ENCODE measurements around the gene ZCWPW2.

The ZCWPW2 gene

DNA sequence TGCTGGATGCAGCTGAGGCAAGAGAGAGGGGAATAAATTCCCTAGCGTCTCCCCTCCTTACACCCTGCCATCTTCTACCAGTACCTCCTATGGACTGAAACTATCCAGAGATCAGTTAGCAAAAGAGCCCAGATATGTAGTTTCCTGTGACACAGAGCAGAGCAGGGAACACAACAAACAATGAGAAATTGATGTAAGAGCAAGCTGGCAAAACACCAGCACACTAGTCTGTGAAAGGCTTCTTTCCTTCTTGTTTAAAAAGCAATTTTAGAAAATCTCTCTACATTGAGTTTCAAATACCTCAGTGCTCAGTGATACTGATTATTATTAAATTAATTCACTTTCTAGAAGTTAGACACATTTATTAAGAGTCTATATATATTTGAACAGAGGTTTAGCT lies 215.7 kb downstream of the ZCWPW2 start:
- H3K9me3 Mint-ChIP-seq: peaks cover 0 to 4% of the 10 kb centered on the region in 2 donors
- H3K4me3 Mint-ChIP-seq: no peak overlapping the region
- no peak overlapping the region for H3K27ac Mint-ChIP-seq
- no peaks in the 10 kb centered on the region for H3K36me3 Mint-ChIP-seq (ENCODE audit: insufficient read depth)
- ATAC-seq (replicated peaks) (no peak), DNase-seq (no peak)
- no peaks in the 10 kb centered on the region for H3K4me1 Mint-ChIP-seq (ENCODE audit: low read depth in 2 of 2)
- H3K27me3 Mint-ChIP-seq: peaks cover 5 to 10% of the 10 kb centered on the region in 2 donors

DNA sequence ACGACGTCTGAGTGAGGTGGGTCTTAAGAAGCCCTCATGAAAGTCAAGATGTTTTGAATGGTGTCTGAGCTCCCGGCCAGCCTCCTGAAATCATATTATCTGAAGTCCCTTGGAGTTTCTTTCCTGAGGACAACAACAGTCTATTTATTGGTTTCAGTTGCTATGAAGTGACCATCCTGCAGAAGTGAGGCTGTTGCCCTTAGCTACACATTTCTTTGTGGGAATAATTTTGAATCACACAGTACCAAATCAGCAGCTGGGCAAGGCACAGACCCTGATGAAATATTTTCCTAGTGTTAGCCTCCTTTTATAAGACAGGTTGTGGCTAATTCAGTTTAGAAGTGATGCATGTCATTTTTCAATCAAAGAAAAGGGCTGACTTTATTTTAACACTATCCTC lies 220.8 kb downstream of the ZCWPW2 start:
- H3K4me1 Mint-ChIP-seq (ENCODE audit: low read depth in 2 of 2): no peaks in the 10 kb centered on the region
- H3K27me3 Mint-ChIP-seq: peaks cover 18 to 22% of the 10 kb centered on the region in 2 donors
- no peak for ATAC-seq (replicated peaks)
- peaks cover 0 to 4% of the 10 kb centered on the region in 2 donors for H3K9me3 Mint-ChIP-seq
- H3K27ac Mint-ChIP-seq: no peak overlapping the region
- DNase-seq: no peak
- no peak overlapping the region for H3K4me3 Mint-ChIP-seq
- no peaks in the 10 kb centered on the region for H3K36me3 Mint-ChIP-seq (ENCODE audit: insufficient read depth)

DNA sequence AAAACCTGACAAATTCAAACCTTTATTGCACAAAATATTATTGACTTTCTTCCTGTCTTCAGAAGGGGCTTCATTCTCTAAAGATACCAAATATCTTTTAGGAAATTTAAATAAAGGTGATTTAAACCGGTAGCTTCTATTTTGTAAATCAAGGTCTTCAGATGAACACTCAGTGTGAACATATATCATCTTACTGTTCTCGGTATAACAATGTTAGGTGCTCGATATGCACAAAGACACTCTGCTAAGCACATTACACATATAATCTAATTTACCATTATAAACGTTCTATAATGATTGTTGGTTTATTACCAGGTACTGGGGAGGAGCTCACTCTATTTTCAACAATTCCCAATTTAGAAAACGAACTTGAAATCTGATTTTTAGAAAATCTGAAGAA lies 225.5 kb downstream of the ZCWPW2 start:
- Mint-ChIP-seq H3K9me3 (no peaks in the 10 kb centered on the region), H3K4me3 (no peak overlapping the region), H3K27me3 (peaks cover 49 to 56% of the 10 kb centered on the region in 2 donors), H3K36me3 (ENCODE audit: insufficient read depth) (no peaks in the 10 kb centered on the region), H3K27ac (no peak overlapping the region), H3K4me1 (ENCODE audit: low read depth in 2 of 2) (peaks cover 4 to 5% of the 10 kb centered on the region in 2 donors)
- DNase-seq (no peak), ATAC-seq (replicated peaks) (no peak)

DNA sequence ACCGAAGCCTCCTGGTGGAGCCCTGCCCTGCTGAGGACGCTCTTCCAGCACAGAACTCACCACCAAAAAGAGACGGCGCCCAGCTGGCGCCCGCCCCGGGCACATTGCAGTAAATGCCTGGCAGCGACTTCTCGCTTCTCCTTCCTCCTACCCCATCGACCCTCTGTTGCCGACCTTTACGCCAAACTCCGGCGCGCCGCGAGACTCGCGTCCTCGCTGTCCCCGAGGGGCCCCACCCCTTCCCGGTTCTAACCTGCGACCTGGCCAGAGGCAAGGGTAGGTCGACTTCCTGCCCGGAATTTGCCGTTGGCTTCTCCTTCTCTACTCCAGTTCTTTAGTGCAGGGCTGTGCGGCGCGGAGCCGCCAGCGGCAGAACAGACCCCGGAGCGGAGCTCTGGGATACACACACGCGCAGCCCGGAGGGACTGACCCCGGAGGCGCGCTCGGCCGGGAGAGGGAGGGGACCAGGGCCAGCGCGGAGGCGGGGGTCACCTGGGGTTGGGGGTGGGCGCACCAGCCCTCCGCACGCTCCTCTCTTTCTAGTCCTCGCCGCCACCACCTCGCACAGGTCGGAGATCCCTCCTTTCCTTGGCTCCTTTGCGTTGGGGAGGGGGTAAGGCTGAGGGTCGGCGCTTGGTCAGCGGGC lies 226.7 kb downstream of the ZCWPW2 start:
- DNase-seq (no peak), ATAC-seq (replicated peaks) (no peak)
- Mint-ChIP-seq H3K4me3 (no peak overlapping the region), H3K27ac (no peak overlapping the region), H3K36me3 (ENCODE audit: insufficient read depth) (no peaks in the 10 kb centered on the region), H3K4me1 (ENCODE audit: low read depth in 2 of 2) (peaks cover 4 to 5% of the 10 kb centered on the region in 2 donors), H3K27me3 (peaks cover 50 to 64% of the 10 kb centered on the region in 2 donors), H3K9me3 (no peaks in the 10 kb centered on the region)

Measured in effector memory CD8-positive, alpha-beta T cell (primary cell).